IPS-18a (cell line): ENCODE results near the gene CYTH3.

Experiments used
- H3K27ac ChIP-seq: one replicate; pipeline ENCODE4 v1.5.1; 2013; ENCODE audit warnings: low read length
- H3K27me3 ChIP-seq: one replicate; pipeline ENCODE4 v1.6.1; 2013; ENCODE audit warnings: mild to moderate bottlenecking, low read length; ENCODE audit not compliant: control insufficient read depth, insufficient read depth
- H3K36me3 ChIP-seq: one replicate; pipeline ENCODE4 v1.6.1; 2013; ENCODE audit warnings: low read depth, low read length; ENCODE audit not compliant: control insufficient read depth
- H3K4me1 ChIP-seq: one replicate; pipeline ENCODE4 v1.6.1; 2013; ENCODE audit warnings: low read depth, low read length; ENCODE audit not compliant: control insufficient read depth
- H3K4me3 ChIP-seq: one replicate; pipeline ENCODE4 v1.5.1; 2013; ENCODE audit warnings: low read length
- H3K9ac ChIP-seq: one replicate; pipeline ENCODE4 v1.6.1; 2013; ENCODE audit warnings: mild to moderate bottlenecking, low read length, moderate library complexity
- H3K9me3 ChIP-seq: one replicate; pipeline ENCODE4 v1.6.1; 2013; ENCODE audit warnings: low read depth, low read length; ENCODE audit not compliant: control insufficient read depth

The CYTH3 gene

GRCh38 chr7:6161463-6162330 is 110.7 kb downstream of the CYTH3 start:
- H3K4me1 ChIP-seq, result no peaks in the 10 kb centered on the region
- H3K36me3 ChIP-seq, result peaks cover 32% of the 10 kb centered on the region
- no peaks in the 10 kb centered on the region for H3K27me3 ChIP-seq
- no peaks in the 10 kb centered on the region for H3K9me3 ChIP-seq
- H3K4me3 ChIP-seq, result no peak overlapping the region
- H3K9ac ChIP-seq, result no peak overlapping the region
- no peak overlapping the region for H3K27ac ChIP-seq

GRCh38 chr7:6160191-6160623 is 112.2 kb downstream of the CYTH3 start:
- Histone ChIP-seq H3K4me1 (no peaks in the 10 kb centered on the region), H3K27ac (no peak overlapping the region), H3K27me3 (no peaks in the 10 kb centered on the region), H3K9me3 (no peaks in the 10 kb centered on the region), H3K36me3 (peaks cover 47% of the 10 kb centered on the region), H3K4me3 (no peak overlapping the region), H3K9ac (no peak overlapping the region)

- Histone ChIP-seq H3K4me3 (no peak overlapping the region), H3K9me3 (no peaks in the 10 kb centered on the region), H3K9ac (no peak overlapping the region), H3K27ac (no peak overlapping the region), H3K27me3 (no peaks in the 10 kb centered on the region), H3K36me3 (peaks cover 52% of the 10 kb centered on the region), H3K4me1 (no peaks in the 10 kb centered on the region)
These were observed 112.8 kb downstream of the CYTH3 start for GRCh38 chr7:6159524-6160031.

- Histone ChIP-seq H3K36me3 (peaks cover 54% of the 10 kb centered on the region), H3K4me3 (no peak overlapping the region), H3K4me1 (no peaks in the 10 kb centered on the region), H3K27me3 (no peaks in the 10 kb centered on the region), H3K27ac (no peak overlapping the region), H3K9ac (no peak overlapping the region), H3K9me3 (no peaks in the 10 kb centered on the region)
These were observed 113.3 kb downstream of the CYTH3 start for GRCh38 chr7:6159097-6159483.

GRCh38 chr7:6158424-6159096 is 113.9 kb downstream of the CYTH3 start:
- Histone ChIP-seq H3K9ac (no peak overlapping the region), H3K27me3 (no peaks in the 10 kb centered on the region), H3K27ac (no peak overlapping the region), H3K9me3 (no peaks in the 10 kb centered on the region), H3K4me1 (no peaks in the 10 kb centered on the region), H3K36me3 (peaks cover 56% of the 10 kb centered on the region), H3K4me3 (no peak overlapping the region)

GRCh38 chr7:6157685-6158423 is 114.6 kb downstream of the CYTH3 start:
- Histone ChIP-seq H3K4me1 (no peaks in the 10 kb centered on the region), H3K9me3 (no peaks in the 10 kb centered on the region), H3K27me3 (no peaks in the 10 kb centered on the region), H3K4me3 (no peak overlapping the region), H3K9ac (no peak overlapping the region), H3K36me3 (peaks cover 59% of the 10 kb centered on the region), H3K27ac (no peak overlapping the region)

GRCh38 chr7:6156734-6157133 is 115.7 kb downstream of the CYTH3 start:
- H3K4me3 ChIP-seq, result no peak overlapping the region
- H3K27me3 ChIP-seq, result no peaks in the 10 kb centered on the region
- H3K36me3 ChIP-seq, result peaks cover 58% of the 10 kb centered on the region
- H3K9ac ChIP-seq, result no peak overlapping the region
- no peak overlapping the region for H3K27ac ChIP-seq
- no peaks in the 10 kb centered on the region for H3K4me1 ChIP-seq
- H3K9me3 ChIP-seq, result no peaks in the 10 kb centered on the region

GRCh38 chr7:6155596-6155995 is 116.8 kb downstream of the CYTH3 start:
- Histone ChIP-seq H3K27me3 (no peaks in the 10 kb centered on the region), H3K9me3 (no peaks in the 10 kb centered on the region), H3K9ac (no peak overlapping the region), H3K4me3 (no peak overlapping the region), H3K36me3 (peaks cover 57% of the 10 kb centered on the region), H3K27ac (no peak overlapping the region), H3K4me1 (no peaks in the 10 kb centered on the region)

GRCh38 chr7:6154542-6155404 is 117.7 kb downstream of the CYTH3 start:
- Histone ChIP-seq H3K4me3 (no peak overlapping the region), H3K27me3 (no peaks in the 10 kb centered on the region), H3K4me1 (no peaks in the 10 kb centered on the region), H3K36me3 (peaks cover 64% of the 10 kb centered on the region), H3K27ac (no peak overlapping the region), H3K9me3 (no peaks in the 10 kb centered on the region), H3K9ac (no peak overlapping the region)

GRCh38 chr7:6153646-6154541 is 118.5 kb downstream of the CYTH3 start:
- Histone ChIP-seq H3K4me1 (no peaks in the 10 kb centered on the region), H3K27me3 (no peaks in the 10 kb centered on the region), H3K27ac (no peak overlapping the region), H3K9ac (no peak overlapping the region), H3K9me3 (no peaks in the 10 kb centered on the region), H3K36me3 (peaks cover 73% of the 10 kb centered on the region), H3K4me3 (no peak overlapping the region)
